NCI-H2107 treated with DMSO at 0.1 percent for 48 hours (cell line): ENCODE results near the gene IREB2.

ENCODE experiments used
- DNase-seq: peaks from one replicate; lab custom pipeline; 2025; ENCODE audit not compliant: unreplicated experiment; lab: John Stamatoyannopoulos, UW

Gene IREB2

GRCh38 chr15:78540141-78540870 is 102.3 kb downstream of the IREB2 start, which contains the start of gene PSMA4:
Gene PSMA4 (plus strand): TSS chr15:78540444. CDS start chr15:78541928, 1,484 bp downstream.
- DNase-seq, result peak; percentile 57

GRCh38 chr15:78540871-78541743 is 103.1 kb downstream of the IREB2 start:
- no peak for DNase-seq

- no peak for DNase-seq
Observed at GRCh38 chr15:78541744-78542034, 103.7 kb downstream of the IREB2 start.

GRCh38 chr15:78542647-78543046 is 104.6 kb downstream of the IREB2 start:
- DNase-seq, result no peak

- no peak for DNase-seq
Observed at GRCh38 chr15:78550194-78550593, 112.2 kb downstream of the IREB2 start.

GRCh38 chr15:78550815-78551214 is 112.8 kb downstream of the IREB2 start:
- no peak for DNase-seq
